Measurements from ENCODE around the gene PDGFRB. TPM values are rescaled to one million over a fixed set of nuclear protein-coding genes. Genes with fewer than 3 reads are reported as not detected.

Gene PDGFRB
- total RNA-seq, 6 experiments from 2014 or later, result 6.8 to 19.5 (median 9.4) TPM

- no peak for TF ChIP-seq CTCF (IDR thresholded peaks at IDR 0.05)
- TF ChIP-seq POLR2A (IDR thresholded peaks at IDR 0.05), result no peak
- peak overlapping the region in 2 of 3 donors; percentile 24 to 39 for H3K27ac ChIP-seq
- H3K4me3 ChIP-seq, result no peak overlapping the region
- ATAC-seq (peak; percentile 93 to 96 (median 95)), DNase-seq (peak; percentile 62 to 90 (median 84))
- H3K36me3 ChIP-seq, result no peaks in the 10 kb centered on the region
- H3K27me3 ChIP-seq, result no peaks in the 10 kb centered on the region
- no peaks in the 10 kb centered on the region for H3K9me3 ChIP-seq
- intact Hi-C loops (cut with DNase I), result no loop called here
- H3K4me1 ChIP-seq, result peaks cover 0 to 16% (median 7%) of the 10 kb centered on the region in 4 donors
- WGBS (ENCODE audit: insufficient coverage, low coverage, low lambda C conversion rate, missing lambda C conversion rate), result 38% methylated on average over 12 of the region's 12 CpGs
Measured at GRCh38 chr5:150184990-150185912, 29.6 kb upstream of the PDGFRB start.

- intact Hi-C loops (cut with DNase I), result no loop called here
- Histone ChIP-seq H3K27ac (no peak overlapping the region), H3K36me3 (no peaks in the 10 kb centered on the region), H3K4me1 (peaks cover 0 to 16% (median 7%) of the 10 kb centered on the region in 4 donors), H3K4me3 (no peak overlapping the region), H3K9me3 (no peaks in the 10 kb centered on the region), H3K27me3 (no peaks in the 10 kb centered on the region)
- 17% methylated on average over 1 of the region's 2 CpGs for WGBS (ENCODE audit: insufficient coverage, low coverage, low lambda C conversion rate, missing lambda C conversion rate)
- no peak for DNase-seq
- TF ChIP-seq CTCF (IDR thresholded peaks at IDR 0.05), result no peak
- TF ChIP-seq POLR2A (IDR thresholded peaks at IDR 0.05), result no peak
- ATAC-seq, result no peak
Measured at GRCh38 chr5:150184006-150184405, 28.4 kb upstream of the PDGFRB start.

- ATAC-seq (no peak), DNase-seq (no peak)
- Histone ChIP-seq H3K27me3 (no peaks in the 10 kb centered on the region), H3K4me1 (peaks cover 0 to 16% (median 7%) of the 10 kb centered on the region in 4 donors), H3K27ac (no peak overlapping the region), H3K4me3 (no peak overlapping the region), H3K36me3 (no peaks in the 10 kb centered on the region), H3K9me3 (no peaks in the 10 kb centered on the region)
- TF ChIP-seq CTCF (IDR thresholded peaks at IDR 0.05) (no peak), POLR2A (IDR thresholded peaks at IDR 0.05) (no peak)
- WGBS (ENCODE audit: insufficient coverage, low coverage, low lambda C conversion rate, missing lambda C conversion rate), result 80% methylated on average over 1 of the region's 12 CpGs
- intact Hi-C loops (cut with DNase I), result no loop called here
Measured at GRCh38 chr5:150183436-150183835, 27.8 kb upstream of the PDGFRB start.

- Histone ChIP-seq H3K36me3 (no peaks in the 10 kb centered on the region), H3K4me1 (peaks cover 0 to 16% (median 7%) of the 10 kb centered on the region in 4 donors), H3K9me3 (no peaks in the 10 kb centered on the region), H3K27ac (no peak overlapping the region), H3K27me3 (no peaks in the 10 kb centered on the region), H3K4me3 (no peak overlapping the region)
- DNase-seq (no peak), ATAC-seq (no peak)
- WGBS (ENCODE audit: insufficient coverage, low coverage, low lambda C conversion rate, missing lambda C conversion rate), result 81% methylated on average over 5 of the region's 10 CpGs
- intact Hi-C loops (cut with DNase I), result no loop called here
- TF ChIP-seq POLR2A (IDR thresholded peaks at IDR 0.05) (no peak), CTCF (IDR thresholded peaks at IDR 0.05) (no peak)
Measured at GRCh38 chr5:150182774-150183173, 27.1 kb upstream of the PDGFRB start.

Data from right lobe of liver (tissue), 6 donors.